ENCODE measurements around the gene EHF.

The EHF gene

DNA sequence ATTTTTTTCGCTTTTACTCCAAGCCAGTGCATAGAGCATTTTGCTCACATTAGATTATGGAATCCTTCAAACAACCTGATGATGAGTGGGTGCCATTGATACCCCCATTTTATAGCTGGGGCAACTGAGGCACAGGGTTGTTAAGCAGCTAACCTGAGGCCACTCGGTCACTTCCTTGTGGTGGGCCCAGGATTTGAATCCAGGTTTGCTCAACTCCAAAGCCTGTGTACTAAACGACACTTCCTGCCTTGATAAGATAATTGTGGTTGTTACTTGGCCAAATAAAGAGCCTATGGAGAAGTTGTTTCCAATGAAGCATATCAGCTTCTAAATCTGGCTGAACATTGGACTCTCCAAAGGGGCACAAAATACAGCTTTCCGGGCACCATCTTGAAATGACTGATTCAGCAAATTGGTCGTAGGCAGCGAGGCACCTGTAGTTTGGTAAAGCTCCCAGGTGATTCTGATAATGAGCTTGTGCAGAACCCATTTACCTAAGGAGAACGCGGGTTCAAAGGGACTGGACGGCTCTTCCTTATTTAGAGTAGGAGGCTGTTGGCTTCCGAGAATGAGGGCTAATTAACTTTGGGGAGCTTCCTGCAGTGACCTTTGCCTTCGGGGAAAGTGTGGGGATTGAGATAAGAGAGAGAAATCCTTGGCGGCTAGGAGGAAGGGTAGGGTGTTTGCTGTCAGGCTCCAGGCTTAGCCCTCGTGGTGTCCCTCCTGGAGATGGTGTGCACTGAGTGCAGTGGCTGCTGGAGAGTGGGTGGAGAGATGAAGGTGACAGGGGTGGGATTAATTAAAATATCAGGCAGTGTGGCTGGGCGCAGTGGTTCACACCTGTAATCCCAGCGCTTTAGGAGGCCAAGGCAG, 17.5 kb upstream of the EHF start:
- DNase-seq: no peak

DNA sequence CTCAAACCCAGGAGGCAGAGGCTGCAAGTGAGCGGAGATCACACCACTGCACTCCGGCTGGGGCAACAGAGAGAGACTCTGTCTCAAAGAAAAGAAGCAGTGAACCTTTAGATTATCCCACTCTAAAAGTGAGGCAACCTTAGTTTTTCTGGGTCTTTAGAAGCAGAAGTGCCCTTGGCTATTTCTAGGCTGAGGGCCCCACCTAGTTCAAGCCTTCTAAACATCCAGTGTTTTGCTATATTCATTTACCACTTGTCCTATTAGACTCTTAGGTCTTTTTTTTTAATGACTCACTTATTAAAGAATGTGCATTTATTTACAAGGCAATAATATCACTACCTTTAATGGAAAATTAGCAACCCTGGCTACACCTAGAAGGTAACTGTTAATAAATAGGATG, 16.7 kb upstream of the EHF start:
- no peak for DNase-seq

DNA sequence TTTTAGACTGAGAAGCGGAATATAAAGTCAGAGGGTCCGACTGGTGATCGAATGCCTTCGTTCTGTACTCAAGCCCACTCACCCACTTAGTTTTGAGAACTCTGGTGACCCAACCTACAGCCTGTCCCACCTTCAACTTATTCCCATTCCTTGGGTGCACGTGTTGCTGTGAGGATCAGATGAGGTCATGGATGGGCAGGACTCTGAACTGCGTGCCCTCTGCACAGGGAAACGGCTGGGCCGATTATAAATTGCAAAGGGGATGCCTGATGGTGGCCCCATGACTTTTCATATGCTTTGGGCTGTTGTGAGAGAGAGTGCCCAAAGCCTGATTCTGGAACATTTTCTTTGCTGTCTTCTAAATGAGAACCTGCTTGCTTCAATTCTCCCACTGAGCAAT, 16.0 kb upstream of the EHF start:
- DNase-seq: no peak

DNA sequence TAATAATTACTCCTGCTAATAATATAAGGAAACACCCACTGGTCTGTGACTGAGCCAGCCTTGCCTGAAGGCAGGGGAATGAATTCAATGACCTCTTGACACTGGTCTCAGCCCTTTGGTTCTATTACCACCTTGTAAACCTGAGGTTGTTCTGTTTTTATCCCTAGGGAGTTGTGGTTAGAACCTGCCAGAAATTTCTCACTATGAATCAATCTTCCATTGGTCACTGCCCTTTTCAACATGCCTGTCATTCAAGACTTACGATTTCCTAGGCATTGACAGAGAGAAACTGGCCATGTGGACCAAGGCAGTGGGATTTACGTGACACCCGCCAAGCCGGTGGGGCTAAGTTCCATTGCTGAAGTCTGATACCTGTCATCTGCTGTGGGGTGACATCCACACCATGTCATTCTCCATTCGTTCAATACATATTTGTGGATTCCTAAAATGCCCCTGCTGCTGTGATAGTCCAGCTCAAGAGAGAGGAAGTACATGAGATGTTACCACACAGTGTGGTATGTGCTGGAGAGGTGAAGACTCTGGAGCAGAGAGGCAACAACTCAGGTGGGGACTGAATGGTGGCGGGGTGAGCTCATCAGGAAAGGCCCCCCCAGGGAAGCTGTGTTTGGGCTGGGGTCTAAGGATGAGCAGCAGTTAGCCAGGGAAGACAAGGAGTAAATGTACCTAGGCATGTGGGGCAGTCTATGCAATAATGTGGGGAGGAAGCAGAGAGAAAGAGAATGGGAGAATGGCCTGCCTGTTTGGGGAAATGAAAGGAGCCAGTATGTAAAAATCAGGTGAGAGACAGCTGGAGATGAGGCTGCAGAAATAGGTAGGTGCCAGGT, 15.2 kb upstream of the EHF start:
- DNase-seq: no peak

DNA sequence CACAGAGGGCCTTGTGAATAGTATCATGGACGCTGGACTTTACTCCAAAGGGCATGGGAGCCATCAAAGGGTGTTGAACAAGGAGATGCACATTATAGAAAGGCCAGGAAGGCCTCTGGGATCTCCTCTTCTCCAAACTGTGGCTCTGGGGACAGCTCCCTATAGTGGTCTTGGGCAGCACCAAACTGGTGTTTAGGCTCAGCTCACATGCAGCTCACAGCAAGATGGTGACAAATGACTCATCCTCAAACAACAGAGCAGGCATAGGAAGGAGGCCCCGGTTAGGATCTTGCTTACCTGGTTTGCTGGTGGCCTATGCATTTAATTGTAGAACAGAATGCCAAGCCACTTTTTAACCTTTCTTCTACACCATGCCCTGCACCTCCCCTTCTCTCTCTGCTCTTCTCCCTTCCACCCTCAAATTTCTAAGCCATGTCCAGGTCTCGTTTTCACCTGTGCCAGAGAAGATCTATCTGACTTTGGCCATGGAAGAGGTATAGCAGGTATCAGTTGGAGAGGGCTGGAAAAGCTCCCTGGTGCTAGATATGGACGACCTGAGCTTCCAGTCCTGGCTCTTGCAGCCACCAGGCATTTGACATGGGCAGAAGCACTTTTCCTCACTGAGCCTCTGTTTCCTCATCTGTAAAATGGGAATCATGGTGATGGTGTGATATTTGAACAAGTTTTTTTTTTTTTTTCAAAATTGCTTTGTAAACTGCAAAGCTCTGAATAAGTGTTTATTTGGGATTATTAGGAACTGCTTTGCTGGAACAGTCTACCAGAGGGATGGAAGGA, 14.4 kb upstream of the EHF start:
- no peak for DNase-seq

DNA sequence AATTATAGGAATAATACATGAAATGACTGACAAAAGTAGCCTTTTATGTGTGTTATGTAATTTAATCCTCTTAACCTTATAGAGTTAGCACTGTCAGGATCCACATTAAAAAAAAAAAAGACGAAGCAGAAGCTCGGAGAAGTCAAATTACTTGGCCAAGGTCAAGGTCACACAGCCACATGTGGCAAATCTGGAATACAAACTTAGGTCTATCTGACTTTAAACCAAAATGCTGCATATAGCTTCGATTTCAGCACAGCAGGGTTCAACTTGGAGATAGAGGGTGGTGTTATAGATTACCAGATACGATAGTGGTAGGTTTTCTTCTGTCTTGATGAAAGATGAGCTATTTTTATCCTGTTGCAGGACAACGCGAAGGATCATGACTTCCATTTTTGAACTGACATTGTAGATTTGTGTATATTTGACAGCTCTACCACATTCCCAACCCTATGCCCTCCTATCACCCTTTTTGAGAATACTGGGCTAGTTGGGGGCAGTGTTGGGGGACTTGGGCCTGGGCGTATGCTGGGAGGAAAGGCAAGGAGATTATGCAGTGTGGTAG, 11.6 kb upstream of the EHF start:
- DNase-seq: no peak

DNA sequence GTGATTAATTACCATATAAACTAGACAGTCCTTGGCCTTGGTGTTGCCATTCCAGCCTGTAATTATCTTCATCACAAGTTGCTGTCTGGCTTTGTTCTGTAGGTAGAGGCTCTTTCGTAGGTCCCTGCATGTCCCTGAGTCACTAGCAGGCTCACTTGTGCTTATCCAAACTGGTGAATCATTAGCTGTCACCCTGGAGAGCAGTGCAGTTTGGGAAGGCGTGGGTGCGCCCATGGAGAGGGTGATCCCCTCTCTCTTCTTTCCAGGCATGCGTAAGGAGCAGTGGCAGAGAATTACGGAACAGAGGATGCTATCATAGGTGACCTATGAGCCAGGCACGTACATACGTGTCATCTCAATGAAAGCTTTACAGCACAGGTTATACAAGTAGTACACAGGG, 11.0 kb upstream of the EHF start:
- no peak for DNase-seq

DNA sequence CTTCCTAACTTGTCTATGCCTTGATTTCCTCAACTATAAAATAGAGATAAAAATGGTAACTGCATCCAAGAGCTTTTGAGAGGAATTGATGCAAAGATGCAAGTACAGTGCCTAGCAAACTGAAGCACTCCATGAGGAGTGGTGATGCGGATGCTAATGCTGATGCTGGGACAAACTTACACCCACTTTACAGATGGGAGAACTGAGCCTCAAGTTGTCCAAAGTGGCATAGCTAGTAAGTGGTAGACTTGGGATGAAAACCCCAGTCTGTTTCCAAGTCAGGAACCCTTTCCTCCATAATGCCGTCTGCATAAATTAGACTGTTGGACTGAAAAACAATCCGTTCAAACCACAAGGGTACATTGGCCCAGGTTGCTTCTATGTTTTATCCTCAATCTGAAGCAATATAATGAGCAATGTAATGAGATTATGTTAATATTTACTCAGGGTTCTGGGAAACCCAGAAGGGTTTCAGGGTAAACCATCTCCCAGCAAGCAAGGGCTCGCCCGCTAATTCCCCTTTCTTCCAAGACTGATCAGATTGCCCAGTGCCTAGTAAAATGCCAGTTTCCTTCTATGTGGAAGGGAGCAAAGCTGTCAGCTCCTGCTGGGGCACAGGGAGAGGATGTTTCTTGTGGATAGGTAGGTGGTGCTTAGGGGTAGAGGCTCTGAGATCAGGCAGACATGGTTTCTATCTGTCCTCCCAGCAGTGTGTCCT, 10.4 kb upstream of the EHF start:
- no peak for DNase-seq

DNA sequence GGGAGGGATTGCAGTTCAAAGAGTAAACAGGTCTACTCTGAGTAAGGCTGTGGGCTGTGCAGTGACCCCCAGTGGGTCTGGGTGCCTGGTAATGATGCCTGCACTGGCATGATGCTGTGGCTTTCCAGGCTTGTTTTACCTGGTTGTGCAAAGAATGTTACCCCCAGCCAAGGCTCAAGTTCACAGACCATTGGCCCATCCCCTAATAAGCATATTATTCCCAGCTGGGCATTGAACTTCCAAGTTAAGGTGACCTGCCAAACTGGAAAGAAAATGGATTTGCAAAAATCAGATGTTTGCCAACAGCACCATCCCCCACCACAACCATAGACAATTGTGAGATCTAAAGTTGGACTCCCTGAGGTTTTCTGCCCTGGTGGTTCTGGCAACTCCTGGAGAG, 7.9 kb upstream of the EHF start:
- DNase-seq: no peak

DNA sequence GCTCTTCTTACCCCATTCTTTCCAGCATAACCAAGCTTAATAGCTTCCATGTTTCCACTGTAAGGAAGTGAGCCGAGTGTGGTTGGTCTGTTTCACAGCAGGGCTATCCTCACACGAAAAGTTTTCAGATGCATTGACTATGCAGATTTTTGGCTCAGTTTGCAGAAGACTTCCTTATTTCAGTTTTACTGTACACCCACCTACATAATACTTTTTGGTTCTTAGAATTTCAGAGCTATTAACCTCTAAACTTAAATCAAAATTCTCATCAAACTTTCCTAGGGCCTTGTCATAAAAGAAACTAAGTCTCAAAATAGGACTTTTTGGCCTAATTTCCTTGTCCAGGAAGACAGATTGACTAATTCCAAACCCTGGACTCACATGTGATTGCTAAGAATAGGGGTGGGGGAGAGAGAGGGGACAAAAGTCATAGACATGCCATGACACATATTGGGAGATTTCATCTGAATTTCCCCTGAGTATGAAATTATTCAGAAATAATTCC, 7.3 kb upstream of the EHF start:
- DNase-seq: no peak

DNA sequence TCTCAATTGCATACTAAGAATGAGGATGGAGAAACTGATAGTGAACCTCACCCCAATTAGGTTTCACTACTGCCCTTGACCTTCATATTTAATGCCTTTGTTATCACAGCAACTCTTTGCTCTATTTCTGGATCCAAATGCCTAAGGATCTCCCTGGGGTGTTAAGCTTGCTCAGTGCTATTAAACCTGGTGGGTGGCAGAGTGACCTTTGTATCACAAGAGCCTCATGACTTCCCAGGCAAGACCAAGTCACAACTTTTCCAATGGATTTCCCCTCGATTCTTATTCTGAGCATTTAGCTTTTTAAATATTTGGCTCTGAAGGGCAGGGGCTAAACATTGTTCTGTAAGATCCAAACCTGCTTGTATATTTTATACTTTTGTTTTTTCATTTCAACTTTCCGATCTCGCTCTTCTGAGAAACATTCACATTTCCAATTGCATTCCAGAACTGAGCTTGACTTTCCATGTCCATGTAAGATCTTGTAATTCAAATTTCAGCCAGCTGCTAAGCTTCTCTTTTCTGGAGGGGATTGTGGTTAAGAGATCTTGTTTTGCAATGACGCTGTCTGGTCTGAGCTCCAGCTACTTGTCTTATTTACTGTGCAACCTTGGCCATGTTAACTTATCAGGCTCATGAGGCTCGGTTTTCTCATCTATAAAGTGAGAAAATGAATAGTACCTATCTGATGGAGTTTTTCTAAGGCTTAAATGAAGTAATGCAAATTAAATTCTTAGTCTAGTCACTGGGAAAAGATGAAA, 6.4 kb upstream of the EHF start:
- DNase-seq: no peak

DNA sequence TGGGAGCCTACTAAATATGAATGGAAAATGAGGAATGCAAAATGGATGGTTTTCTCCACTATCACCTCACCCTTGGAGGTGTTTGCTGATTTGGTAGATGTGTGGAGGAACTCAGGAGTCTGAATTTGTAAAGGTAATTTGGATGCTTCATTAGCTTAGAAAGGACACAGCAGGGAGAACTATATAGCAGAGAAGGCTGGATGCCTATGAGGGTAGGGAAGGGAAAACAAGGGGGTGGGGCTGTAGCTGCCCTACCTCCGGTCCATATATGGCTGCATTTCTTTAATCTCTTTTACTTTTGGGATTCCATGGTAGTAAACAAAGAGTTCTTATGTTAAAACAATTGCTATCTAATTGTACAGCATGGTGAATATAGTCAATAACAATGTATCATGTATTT, 4.8 kb upstream of the EHF start:
- DNase-seq: no peak

DNA sequence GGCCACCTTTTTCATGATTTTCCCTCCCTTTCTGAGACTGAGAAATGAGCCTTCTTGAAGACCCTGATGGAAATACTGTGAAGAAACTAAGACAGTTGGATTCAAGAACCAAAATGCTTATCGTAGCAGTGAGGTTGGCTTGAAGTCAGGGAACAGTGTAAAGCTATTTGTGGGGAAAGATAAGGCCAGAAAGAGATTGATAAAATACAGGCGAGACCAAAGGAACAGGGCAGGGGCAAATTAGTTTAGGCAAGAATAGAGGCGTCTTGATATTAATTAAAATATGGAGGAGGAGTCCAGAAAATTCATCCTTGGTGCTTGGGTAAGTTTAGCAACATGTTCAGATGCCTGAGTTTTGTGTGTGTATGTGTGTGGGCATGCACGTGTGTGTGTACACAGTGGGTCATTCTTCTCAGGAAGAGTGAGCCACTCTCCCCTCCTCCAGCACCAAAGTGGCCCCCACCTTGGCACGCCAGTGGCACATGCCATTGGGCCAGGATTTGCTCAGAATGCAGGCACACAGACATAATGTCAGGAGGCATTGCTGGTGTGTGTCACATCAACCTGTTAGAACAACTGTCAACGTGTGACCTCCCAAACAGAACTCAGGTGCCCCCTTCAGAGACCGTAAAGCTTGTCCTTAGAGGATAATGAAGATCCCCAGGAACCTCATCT, 3.9 kb upstream of the EHF start:
- DNase-seq: no peak

DNA sequence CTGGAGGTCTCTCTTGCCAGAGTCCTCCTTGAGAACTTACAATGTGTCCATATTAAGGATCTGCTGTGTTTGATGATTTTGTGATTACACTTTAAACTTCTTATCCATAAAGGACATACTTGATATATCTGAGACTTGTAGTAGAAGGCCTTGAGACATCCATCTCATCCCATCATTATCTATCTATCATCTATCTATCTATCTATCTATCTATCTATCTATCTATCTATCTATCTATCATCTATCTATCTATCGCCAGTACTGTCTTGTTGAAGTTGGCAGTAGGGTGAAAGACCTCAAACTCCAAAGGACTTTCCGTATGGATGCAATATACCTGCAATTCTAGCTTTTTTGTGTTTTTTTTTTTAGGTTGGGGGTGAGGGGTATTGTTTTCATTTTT, 2.5 kb upstream of the EHF start:
- no peak for DNase-seq

DNA sequence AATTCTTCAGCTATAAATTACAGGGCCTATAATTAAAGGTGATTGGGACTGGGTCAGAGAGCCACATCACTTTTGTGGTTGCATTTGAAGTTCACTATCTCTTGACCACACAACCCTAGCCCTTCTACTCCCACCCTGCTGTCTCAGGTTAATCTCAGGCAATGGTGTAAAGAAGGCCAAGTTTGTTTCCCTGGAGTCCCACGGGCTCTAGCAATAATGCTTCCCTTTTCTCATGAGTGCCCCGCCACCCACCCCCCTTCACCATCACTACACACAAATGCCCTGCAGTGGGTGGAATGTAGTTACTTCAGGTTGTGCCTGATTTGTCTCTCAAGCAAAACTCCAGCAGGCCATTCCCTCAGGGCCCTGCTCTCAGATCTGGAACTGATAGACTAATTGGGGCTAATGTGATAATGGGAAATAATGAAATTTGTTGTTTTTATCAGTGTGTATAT, 1.8 kb upstream of the EHF start:
- no peak for DNase-seq

DNA sequence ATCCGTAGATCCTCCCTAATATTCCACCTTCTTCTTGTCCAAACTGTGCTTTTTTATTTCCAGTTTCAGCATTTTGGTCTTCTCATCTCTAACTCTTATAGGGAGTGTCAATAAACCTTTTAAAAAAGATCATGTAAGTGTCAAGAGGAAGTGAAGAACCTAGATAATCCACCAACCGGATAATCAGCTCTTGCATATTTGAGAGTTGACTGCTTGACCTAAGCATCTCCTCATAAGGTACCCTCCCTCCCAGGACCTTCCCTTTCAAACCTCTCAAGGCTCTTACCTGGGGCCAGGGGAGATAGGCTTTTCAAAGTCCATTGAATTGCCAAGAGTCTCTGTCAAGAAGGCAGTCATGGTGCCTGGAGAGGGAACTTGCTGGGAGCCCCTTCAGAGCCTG, 691 bp upstream of the EHF start:
- no peak for DNase-seq

DNA sequence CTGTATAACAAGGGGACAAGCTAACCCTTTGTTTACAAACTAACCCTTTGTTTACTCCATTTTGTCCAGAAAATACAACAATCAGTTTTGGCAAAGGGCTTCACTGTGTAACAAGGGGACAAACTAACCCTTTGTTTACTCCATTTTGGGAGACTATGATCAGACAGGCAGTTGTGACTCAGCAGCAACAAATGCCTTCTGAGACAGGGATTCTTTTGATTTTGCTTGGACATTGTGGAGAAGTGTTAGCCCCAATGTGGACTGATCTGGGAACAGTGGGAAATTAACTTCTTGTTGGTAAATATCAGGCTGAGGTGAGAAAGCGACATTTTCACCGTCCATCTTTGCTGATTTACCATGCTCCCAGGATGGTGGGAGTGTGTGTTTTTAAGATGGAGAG, 983 bp downstream of the EHF start:
- DNase-seq: no peak

DNA sequence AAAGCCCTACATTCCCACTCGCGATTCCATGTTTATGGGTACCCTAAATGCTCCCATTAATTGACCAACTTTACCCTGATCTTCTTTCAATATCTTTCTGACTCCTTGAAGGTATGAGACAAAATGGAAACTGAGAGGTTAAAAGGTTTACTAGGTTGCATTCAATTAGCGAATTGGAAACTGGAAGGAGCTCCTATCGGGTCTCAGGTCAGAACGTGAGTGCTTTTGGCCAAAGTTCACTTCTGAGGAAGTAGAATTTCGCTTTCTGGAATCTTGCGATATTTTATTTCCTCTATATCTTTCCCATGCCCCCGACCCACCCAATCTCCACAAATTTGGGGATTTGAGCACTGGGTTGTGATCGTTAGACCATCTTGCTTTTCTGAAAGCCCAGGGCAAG, 2.6 kb downstream of the EHF start:
- DNase-seq: no peak

DNA sequence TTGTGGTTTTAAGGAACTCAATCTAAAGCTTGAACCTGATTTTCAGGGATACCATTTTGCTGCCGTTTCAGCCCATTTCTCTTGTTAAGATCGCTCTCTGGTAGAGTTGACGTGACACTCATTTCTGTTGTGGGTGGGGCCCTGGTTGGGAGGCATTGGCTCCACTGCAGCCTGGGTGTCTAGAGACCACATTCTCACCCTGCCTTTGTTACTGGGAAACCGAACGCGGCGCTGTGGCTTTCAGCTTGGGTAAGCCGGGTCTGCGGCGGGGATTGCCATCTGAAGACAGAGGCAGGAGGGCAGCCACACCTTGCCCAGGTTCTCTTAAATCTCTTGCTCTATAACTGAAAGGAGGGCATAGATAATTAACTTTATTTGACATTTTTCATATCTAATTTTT, 3.2 kb downstream of the EHF start:
- peak; percentile 50 to 60 for DNase-seq

DNA sequence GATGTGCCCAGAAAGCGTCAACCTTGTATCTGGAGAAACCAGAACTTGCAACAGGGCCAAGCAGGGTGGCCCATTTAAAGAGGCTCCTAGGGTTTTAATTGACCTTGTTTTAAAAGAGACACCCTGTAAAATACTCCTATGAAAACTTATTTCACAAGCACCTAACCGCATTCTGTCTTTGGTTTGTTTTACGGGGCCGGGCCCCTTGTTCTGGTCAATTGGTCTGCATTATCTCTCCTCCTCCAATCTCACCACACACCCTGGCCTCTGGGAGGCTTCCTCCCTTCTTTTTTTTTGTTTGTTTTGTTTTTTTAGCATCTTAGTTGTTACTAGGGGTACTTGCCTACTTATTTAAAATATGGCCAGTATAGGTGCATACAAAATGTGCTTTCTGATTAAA, 4.7 kb downstream of the EHF start:
- DNase-seq: no peak

DNA sequence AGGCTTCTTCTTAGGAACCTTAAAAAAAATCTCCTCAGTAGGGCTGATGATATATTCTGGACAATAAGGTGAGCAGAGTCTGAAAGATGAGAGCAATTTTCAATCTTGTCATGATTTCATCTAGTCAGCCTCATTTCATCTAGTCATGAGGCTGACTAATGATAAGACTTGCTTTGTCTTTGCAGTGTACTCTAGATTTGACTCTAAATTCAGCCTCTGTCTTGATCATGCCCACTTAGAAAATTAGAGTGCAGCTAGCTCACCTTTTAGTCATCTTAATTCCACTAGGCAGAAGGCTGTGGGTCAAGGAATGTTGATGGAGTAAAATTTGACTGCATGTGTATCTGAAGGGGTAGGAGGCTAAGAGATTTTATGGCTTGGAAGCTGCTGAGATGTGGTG, 5.5 kb downstream of the EHF start:
- no peak for DNase-seq
